H54 (cell line): Measurements from ENCODE around the gene TOX2.
A peak's percentile ranks its signal among the peaks of the same experiment; 100 is the strongest.

ENCODE experiments used
- DNase-seq: peaks from one replicate; pipeline ENCODE4 v3.0.0; 2011; ENCODE audit warnings: low spot score, mixed read lengths; ENCODE audit not compliant: insufficient read length
- FAIRE-seq: peaks from 3 replicates; lab custom pipeline; 2011; peaks lifted over from hg19 to GRCh38; lab: Jason Lieb, UNC
- POLR2A ChIP-seq: IDR thresholded peaks from 2 replicates; pipeline ENCODE4 v1.6.1; 2011; ENCODE audit warnings: low read depth, mild to moderate bottlenecking, low read length

The TOX2 gene

GRCh38 chr20:43949248-43949647 is 34.6 kb downstream of the TOX2 start:
- FAIRE-seq (no peak), DNase-seq (no peak)
- no peak for TF ChIP-seq POLR2A

- DNase-seq = no peak
- no peak for TF ChIP-seq POLR2A
- FAIRE-seq = no peak
Observed at GRCh38 chr20:43949741-43950618, 35.3 kb downstream of the TOX2 start.

GRCh38 chr20:43953919-43954592 is 39.4 kb downstream of the TOX2 start:
- DNase-seq = no peak
- no peak for TF ChIP-seq POLR2A
- FAIRE-seq = no peak

- DNase-seq = no peak
- no peak for FAIRE-seq
- TF ChIP-seq POLR2A = no peak
Observed at GRCh38 chr20:43954704-43955061, 40.0 kb downstream of the TOX2 start.

GRCh38 chr20:43955062-43955749 is 40.6 kb downstream of the TOX2 start:
- FAIRE-seq (no peak), DNase-seq (peak; percentile 65)
- TF ChIP-seq POLR2A = no peak

GRCh38 chr20:43955750-43956191 is 41.1 kb downstream of the TOX2 start:
- DNase-seq = no peak
- no peak for FAIRE-seq
- no peak for TF ChIP-seq POLR2A

GRCh38 chr20:43957392-43957791 is 42.7 kb downstream of the TOX2 start:
- FAIRE-seq (no peak), DNase-seq (no peak)

GRCh38 chr20:43958626-43959025 is 44.0 kb downstream of the TOX2 start:
- no peak for FAIRE-seq
- TF ChIP-seq POLR2A = no peak
- no peak for DNase-seq

More at GRCh38 chr20:43957392-43957791, 42.7 kb downstream of the TOX2 start:
- TF ChIP-seq POLR2A = no peak

GRCh38 chr20:43959079-43959919 is 44.6 kb downstream of the TOX2 start:
- FAIRE-seq (no peak), DNase-seq (no peak)
- no peak for TF ChIP-seq POLR2A

GRCh38 chr20:43959920-43960227 is 45.2 kb downstream of the TOX2 start:
- no peak for TF ChIP-seq POLR2A

GRCh38 chr20:43960231-43960630 is 45.6 kb downstream of the TOX2 start:
- no peak for TF ChIP-seq POLR2A
- FAIRE-seq (no peak), DNase-seq (no peak)

More at GRCh38 chr20:43959920-43960227, 45.2 kb downstream of the TOX2 start:
- FAIRE-seq = no peak
- no peak for DNase-seq

- FAIRE-seq (no peak), DNase-seq (no peak)
- no peak for TF ChIP-seq POLR2A
Observed at GRCh38 chr20:43961116-43961515, 46.5 kb downstream of the TOX2 start.
